ENCODE results near the gene CWC22. TPM values are rescaled to one million over a fixed set of nuclear protein-coding genes. Genes with fewer than 3 reads are reported as not detected.
"Not testable (repeated sequence)": the region's sequence is repeated elsewhere in the genome, so short reads cannot be mapped to it uniquely, and the experiment has no call there.

CWC22 gene
- total RNA-seq, 1 donor from 2014 or later: 27.7 TPM

DNA sequence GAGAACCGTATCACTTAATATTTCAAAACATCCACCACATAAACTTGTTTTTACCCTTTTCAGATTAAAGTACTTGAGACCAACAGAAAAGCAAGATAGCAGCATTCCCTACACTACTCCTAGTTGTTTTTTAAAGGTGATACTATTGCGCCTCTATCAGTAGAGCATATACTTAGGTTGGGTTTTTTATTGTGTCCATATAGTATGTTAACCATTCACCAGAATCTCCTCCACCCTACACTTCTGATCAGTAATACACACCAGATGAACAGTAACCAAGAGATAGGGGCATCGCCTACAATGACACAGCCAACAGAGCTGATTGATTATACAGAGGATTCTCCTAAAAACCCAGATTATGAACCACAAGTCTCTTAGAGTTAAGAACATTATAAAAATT, 75.6 kb downstream of the CWC22 start:
- Mint-ChIP-seq H3K27ac (no peak overlapping the region), H3K27me3 (no peaks in the 10 kb centered on the region), H3K9me3 (ENCODE audit: low read depth) (peaks cover 24% of the 10 kb centered on the region), H3K4me3 (ENCODE audit: low read depth) (no peak overlapping the region), H3K4me1 (ENCODE audit: low read depth) (no peaks in the 10 kb centered on the region), H3K36me3 (ENCODE audit: insufficient read depth) (peaks cover 10% of the 10 kb centered on the region)
- DNase-seq (ENCODE audit: low spot score, unreplicated experiment): no peak
- TF ChIP-seq, protein P1, sequence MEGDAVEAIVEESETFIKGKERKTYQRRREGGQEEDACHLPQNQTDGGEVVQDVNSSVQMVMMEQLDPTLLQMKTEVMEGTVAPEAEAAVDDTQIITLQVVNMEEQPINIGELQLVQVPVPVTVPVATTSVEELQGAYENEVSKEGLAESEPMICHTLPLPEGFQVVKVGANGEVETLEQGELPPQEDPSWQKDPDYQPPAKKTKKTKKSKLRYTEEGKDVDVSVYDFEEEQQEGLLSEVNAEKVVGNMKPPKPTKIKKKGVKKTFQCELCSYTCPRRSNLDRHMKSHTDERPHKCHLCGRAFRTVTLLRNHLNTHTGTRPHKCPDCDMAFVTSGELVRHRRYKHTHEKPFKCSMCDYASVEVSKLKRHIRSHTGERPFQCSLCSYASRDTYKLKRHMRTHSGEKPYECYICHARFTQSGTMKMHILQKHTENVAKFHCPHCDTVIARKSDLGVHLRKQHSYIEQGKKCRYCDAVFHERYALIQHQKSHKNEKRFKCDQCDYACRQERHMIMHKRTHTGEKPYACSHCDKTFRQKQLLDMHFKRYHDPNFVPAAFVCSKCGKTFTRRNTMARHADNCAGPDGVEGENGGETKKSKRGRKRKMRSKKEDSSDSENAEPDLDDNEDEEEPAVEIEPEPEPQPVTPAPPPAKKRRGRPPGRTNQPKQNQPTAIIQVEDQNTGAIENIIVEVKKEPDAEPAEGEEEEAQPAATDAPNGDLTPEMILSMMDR (IDR thresholded peaks at IDR 0.05; ENCODE audit: unreplicated experiment): no peak

DNA sequence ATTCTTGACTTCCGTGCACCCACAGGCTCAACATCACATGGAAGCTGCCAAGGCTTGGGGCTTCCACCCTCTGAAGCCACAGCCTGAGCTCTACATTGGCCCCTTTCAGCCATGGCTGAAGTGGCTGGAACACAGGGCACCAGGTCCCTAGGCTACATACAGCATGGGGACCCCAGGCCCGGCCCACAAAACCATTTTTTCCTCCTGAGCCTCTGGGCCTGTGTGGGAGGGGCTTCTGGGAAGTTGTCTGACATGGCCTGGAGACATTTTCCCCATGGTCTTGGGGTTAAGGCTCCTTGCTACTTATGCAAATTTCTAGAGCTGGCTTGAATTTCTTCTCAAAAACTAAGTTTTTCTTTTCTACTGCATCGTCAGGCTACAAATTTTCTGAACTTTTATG, 77.1 kb downstream of the CWC22 start:
- H3K27me3 Mint-ChIP-seq; H3K4me3 Mint-ChIP-seq (ENCODE audit: low read depth); H3K27ac Mint-ChIP-seq; H3K36me3 Mint-ChIP-seq (ENCODE audit: insufficient read depth); DNase-seq (ENCODE audit: low spot score, unreplicated experiment); H3K4me1 Mint-ChIP-seq (ENCODE audit: low read depth): not testable (repeated sequence)
- H3K9me3 Mint-ChIP-seq (ENCODE audit: low read depth): peaks cover 32% of the 10 kb centered on the region

DNA sequence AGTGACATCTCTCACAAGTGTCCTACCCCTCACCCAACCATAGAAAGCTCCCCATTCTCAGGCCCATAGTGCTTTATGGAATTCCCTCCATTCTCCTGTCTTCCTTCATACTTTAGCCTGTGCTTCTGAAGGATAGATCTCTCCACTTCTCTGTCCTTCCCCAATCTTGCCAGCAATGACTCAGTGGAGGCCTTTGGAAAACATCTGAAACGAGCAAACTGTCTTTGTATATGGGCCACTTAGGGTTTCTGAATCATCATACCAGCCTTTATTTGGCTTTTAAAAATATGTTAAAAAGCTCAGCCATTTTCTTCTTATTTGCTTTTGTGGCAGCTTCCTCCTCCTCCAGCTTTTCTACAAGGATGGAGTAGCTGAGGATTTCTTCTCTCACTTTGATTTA, 80.1 kb downstream of the CWC22 start:
- peaks cover 32% of the 10 kb centered on the region for H3K9me3 Mint-ChIP-seq (ENCODE audit: low read depth)
- no peak overlapping the region for H3K4me3 Mint-ChIP-seq (ENCODE audit: low read depth)
- TF ChIP-seq, protein P1 (IDR thresholded peaks at IDR 0.05; ENCODE audit: unreplicated experiment): no peak
- no peaks in the 10 kb centered on the region for H3K27me3 Mint-ChIP-seq
- H3K27ac Mint-ChIP-seq: no peak overlapping the region
- H3K4me1 Mint-ChIP-seq (ENCODE audit: low read depth): no peaks in the 10 kb centered on the region
- peaks cover 10% of the 10 kb centered on the region for H3K36me3 Mint-ChIP-seq (ENCODE audit: insufficient read depth)
- DNase-seq (ENCODE audit: low spot score, unreplicated experiment): no peak

DNA sequence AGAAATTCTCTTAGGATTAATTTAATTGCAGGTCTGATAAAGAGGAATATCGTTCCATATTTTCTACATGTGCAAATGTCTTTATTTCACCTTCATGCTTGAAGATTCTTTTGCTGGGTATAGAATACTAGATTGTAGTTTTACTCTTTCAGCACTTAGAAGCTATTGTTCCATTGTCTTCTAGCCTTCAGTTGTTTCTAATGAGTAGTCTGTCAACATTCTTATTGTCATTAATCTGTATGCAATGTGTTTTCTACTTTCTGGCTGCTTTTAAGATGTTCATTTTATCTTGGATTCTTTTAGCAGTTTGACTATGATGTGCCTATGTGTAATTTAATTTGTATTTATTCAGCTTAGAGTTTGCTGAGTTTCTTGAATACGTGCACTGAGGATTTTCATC, 81.4 kb downstream of the CWC22 start:
- peaks cover 8% of the 10 kb centered on the region for H3K36me3 Mint-ChIP-seq (ENCODE audit: insufficient read depth)
- no peak for DNase-seq (ENCODE audit: low spot score, unreplicated experiment)
- TF ChIP-seq, protein P1 (IDR thresholded peaks at IDR 0.05; ENCODE audit: unreplicated experiment): no peak
- H3K27ac Mint-ChIP-seq: no peak overlapping the region
- H3K4me3 Mint-ChIP-seq (ENCODE audit: low read depth): no peak overlapping the region
- no peaks in the 10 kb centered on the region for H3K27me3 Mint-ChIP-seq
- peaks cover 24% of the 10 kb centered on the region for H3K9me3 Mint-ChIP-seq (ENCODE audit: low read depth)
- no peaks in the 10 kb centered on the region for H3K4me1 Mint-ChIP-seq (ENCODE audit: low read depth)

DNA sequence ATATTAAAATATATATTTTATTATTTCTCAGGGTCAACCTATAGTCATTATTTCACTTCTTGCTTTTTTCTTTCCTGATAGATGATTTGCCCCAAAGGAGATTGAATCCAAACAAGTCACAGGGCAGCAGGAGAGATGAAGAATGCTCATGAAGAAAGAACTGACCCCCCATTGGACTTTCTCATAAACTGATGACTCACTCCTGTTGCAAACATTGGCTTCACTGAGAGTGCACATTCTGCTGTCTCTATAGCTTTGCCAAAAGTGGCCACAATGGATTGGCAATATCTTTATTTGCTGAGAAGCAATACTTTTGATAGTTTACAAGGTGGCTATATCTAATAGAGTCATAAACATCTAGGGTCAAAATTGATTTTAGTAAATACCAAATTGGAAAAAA, 89.8 kb downstream of the CWC22 start:
- TF ChIP-seq, protein P1 (IDR thresholded peaks at IDR 0.05; ENCODE audit: unreplicated experiment): no peak
- DNase-seq (ENCODE audit: low spot score, unreplicated experiment): no peak
- Mint-ChIP-seq H3K4me3 (ENCODE audit: low read depth) (no peak overlapping the region), H3K4me1 (ENCODE audit: low read depth) (peaks cover 2% of the 10 kb centered on the region), H3K27me3 (no peaks in the 10 kb centered on the region), H3K36me3 (ENCODE audit: insufficient read depth) (no peaks in the 10 kb centered on the region), H3K9me3 (ENCODE audit: low read depth) (no peaks in the 10 kb centered on the region), H3K27ac (no peak overlapping the region)

DNA sequence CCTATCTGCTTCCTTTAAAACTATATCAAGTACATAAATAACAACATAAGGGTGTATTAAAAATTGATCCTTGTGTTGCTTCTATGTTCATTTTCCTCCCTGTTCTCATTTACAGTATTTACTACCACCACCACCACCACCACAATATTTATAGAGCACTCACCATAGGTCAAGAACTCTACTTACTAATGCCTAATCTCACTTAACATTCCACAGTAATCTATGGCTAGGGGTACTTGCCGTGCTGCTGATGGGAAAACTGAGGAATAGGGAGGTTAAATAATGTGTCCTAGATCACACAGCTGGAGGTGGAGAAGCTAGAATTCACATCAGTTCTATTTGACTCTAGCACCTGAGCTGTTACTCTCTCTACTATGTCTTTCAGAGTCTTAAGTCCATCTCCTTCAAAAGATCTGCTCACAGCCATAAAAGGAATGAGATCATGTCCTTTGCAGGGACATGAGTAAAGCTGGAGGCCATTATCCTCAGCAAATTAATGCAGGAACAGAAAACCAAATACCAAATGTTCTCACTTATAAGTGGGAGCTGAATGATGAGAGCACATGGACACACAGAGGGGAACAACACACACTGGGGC, 91.6 kb downstream of the CWC22 start:
- TF ChIP-seq, protein P1 (IDR thresholded peaks at IDR 0.05; ENCODE audit: unreplicated experiment): no peak
- no peaks in the 10 kb centered on the region for H3K9me3 Mint-ChIP-seq (ENCODE audit: low read depth)
- H3K27me3 Mint-ChIP-seq: no peaks in the 10 kb centered on the region
- no peak overlapping the region for H3K4me3 Mint-ChIP-seq (ENCODE audit: low read depth)
- no peaks in the 10 kb centered on the region for H3K36me3 Mint-ChIP-seq (ENCODE audit: insufficient read depth)
- H3K4me1 Mint-ChIP-seq (ENCODE audit: low read depth): peaks cover 2% of the 10 kb centered on the region
- H3K27ac Mint-ChIP-seq: no peak overlapping the region
- no peak for DNase-seq (ENCODE audit: low spot score, unreplicated experiment)
